ENCODE data around the gene SDHAF1.
"Not testable (repeated sequence)": the region's sequence is repeated elsewhere in the genome, so short reads cannot be mapped to it uniquely, and the experiment has no call there.

GRCh38 chr19:36041092-36041491, 46.1 kb downstream of the SDHAF1 start:
- TF ChIP-seq, protein P1, sequence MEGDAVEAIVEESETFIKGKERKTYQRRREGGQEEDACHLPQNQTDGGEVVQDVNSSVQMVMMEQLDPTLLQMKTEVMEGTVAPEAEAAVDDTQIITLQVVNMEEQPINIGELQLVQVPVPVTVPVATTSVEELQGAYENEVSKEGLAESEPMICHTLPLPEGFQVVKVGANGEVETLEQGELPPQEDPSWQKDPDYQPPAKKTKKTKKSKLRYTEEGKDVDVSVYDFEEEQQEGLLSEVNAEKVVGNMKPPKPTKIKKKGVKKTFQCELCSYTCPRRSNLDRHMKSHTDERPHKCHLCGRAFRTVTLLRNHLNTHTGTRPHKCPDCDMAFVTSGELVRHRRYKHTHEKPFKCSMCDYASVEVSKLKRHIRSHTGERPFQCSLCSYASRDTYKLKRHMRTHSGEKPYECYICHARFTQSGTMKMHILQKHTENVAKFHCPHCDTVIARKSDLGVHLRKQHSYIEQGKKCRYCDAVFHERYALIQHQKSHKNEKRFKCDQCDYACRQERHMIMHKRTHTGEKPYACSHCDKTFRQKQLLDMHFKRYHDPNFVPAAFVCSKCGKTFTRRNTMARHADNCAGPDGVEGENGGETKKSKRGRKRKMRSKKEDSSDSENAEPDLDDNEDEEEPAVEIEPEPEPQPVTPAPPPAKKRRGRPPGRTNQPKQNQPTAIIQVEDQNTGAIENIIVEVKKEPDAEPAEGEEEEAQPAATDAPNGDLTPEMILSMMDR (conservative IDR thresholded peaks at IDR 0.05) = not testable (repeated sequence)
- not testable (repeated sequence) for TF ChIP-seq EZH2 (IDR thresholded peaks at IDR 0.05; ENCODE audit: low read depth)
